Stimulated activated CD8-positive, alpha-beta memory T cell treated with anti-CD3 and anti-CD28 coated beads, Interleukin-2, amount 100 ng/mL, for 48 hours (primary cell): ENCODE measurements around the gene GOLGA6A.

Source experiments
- DNase-seq, 2 donors: peaks; one replicate each; pipeline ENCODE4 v3.0.0-alpha.2; 2020; ENCODE audit warnings: low read depth in 2 of 2

GOLGA6A gene

GRCh38 chr15:74036271-74037170 is 45.8 kb downstream of the GOLGA6A start:
- no peak for DNase-seq

- no peak for DNase-seq
Measured at GRCh38 chr15:74035121-74036017, 47.0 kb downstream of the GOLGA6A start.

GRCh38 chr15:74034206-74034755 is 48.1 kb downstream of the GOLGA6A start:
- DNase-seq: no peak

GRCh38 chr15:74032606-74033561 is 49.5 kb downstream of the GOLGA6A start:
- DNase-seq: no peak

- no peak for DNase-seq
Measured at GRCh38 chr15:74032046-74032445, 50.3 kb downstream of the GOLGA6A start.

GRCh38 chr15:74028646-74029045 is 53.7 kb downstream of the GOLGA6A start:
- no peak for DNase-seq

GRCh38 chr15:74027688-74028087 is 54.7 kb downstream of the GOLGA6A start:
- no peak for DNase-seq

GRCh38 chr15:74025436-74025835 is 56.9 kb downstream of the GOLGA6A start:
- DNase-seq: no peak

- DNase-seq: no peak
Measured at GRCh38 chr15:74024687-74025086, 57.7 kb downstream of the GOLGA6A start.

GRCh38 chr15:74022706-74023470 is 59.5 kb downstream of the GOLGA6A start:
- DNase-seq: no peak
